Neural cell (in vitro differentiated cells): ENCODE measurements around the gene PCMTD2. TPM values are rescaled to one million over a fixed set of nuclear protein-coding genes. Genes with fewer than 3 reads are reported as not detected.

Source experiments
- H2AFZ ChIP-seq: fragments of 200-600, 300-800 bp; sonication (generic), shearing (Covaris generic); 2 replicates; pipeline ENCODE4 v1.6.0; 2014; ENCODE audit warnings: low read depth, mild to moderate bottlenecking, antibody characterized with exemption, low read length, moderate library complexity
- H3F3A ChIP-seq: fragments of 200-600 bp; shearing (Covaris generic); 2 replicates; pipeline ENCODE4 v1.6.1; 2016; ENCODE audit warnings: mild to moderate bottlenecking, moderate library complexity, mixed read lengths, antibody characterized with exemption, low read length; ENCODE audit not compliant: insufficient read depth, poor library complexity, severe bottlenecking
- H3K27ac ChIP-seq: fragments of 200-600, 300-800 bp; sonication (generic), shearing (Covaris generic); 2 replicates; pipeline ENCODE4 v1.5.1; 2014; ENCODE audit warnings: mild to moderate bottlenecking, low read length, moderate library complexity
- H3K27me3 ChIP-seq: fragments of 300-800, 200-600 bp; sonication (generic), shearing (Covaris generic); 2 replicates; pipeline ENCODE4 v1.6.0; 2014; ENCODE audit warnings: mild to moderate bottlenecking, low read depth, low read length, moderate library complexity; ENCODE audit not compliant: insufficient read depth
- H3K36me3 ChIP-seq: fragments of 300-800, 200-600 bp; sonication (generic), shearing (Covaris generic); 2 replicates; pipeline ENCODE4 v1.5.1; 2014; ENCODE audit warnings: mild to moderate bottlenecking, antibody characterized with exemption, low read length, moderate library complexity; ENCODE audit not compliant: insufficient read depth
- H3K4me2 ChIP-seq: fragments of 300-800, 200-600 bp; sonication (generic), shearing (Covaris generic); 2 replicates; pipeline ENCODE4 v1.6.0; 2014; ENCODE audit warnings: mild to moderate bottlenecking, low read length
- H3K4me3 ChIP-seq: fragments of 300-800, 200-600 bp; sonication (generic), shearing (Covaris generic); 2 replicates; pipeline ENCODE4 v1.5.1; 2014; ENCODE audit warnings: mild to moderate bottlenecking, low read length, moderate library complexity
- H3K79me2 ChIP-seq: fragments of 200-600 bp; shearing (Covaris generic); replicated peaks from 2 replicates; pipeline ENCODE4 v1.6.0; 2014; ENCODE audit warnings: mild to moderate bottlenecking, low read length, moderate library complexity; ENCODE audit not compliant: insufficient read depth
- H3K9ac ChIP-seq: fragments of 300-800, 200-600 bp; sonication (generic), shearing (Covaris generic); 2 replicates; pipeline ENCODE4 v1.6.1; 2016; ENCODE audit warnings: mild to moderate bottlenecking, low read length, mixed read lengths
- H3K9me2 ChIP-seq: fragments of 200-600 bp; shearing (Covaris generic); 2 replicates; pipeline ENCODE4 v1.6.1; 2016; ENCODE audit warnings: mild to moderate bottlenecking, low read length, mixed read lengths; ENCODE audit not compliant: insufficient read depth
- H3K9me3 ChIP-seq: fragments of 200-600, 300-800 bp; sonication (generic), shearing (Covaris generic); 2 replicates; pipeline ENCODE4 v1.6.1; 2016; ENCODE audit warnings: mild to moderate bottlenecking, mixed run types, low read length, moderate library complexity, mixed read lengths
- H4K20me1 ChIP-seq: fragments of 200-600 bp; shearing (Covaris generic); 2 replicates; pipeline ENCODE4 v1.6.1; 2016; ENCODE audit warnings: mild to moderate bottlenecking, mixed run types; ENCODE audit not compliant: insufficient read depth
- CTCF ChIP-seq: fragments of 450-650 bp; IDR thresholded peaks from 2 replicates; pipeline ENCODE4 v1.5.1; 2014; ENCODE audit warnings: antibody characterized with exemption, mild to moderate bottlenecking, moderate library complexity; ENCODE audit not compliant: poor library complexity, severe bottlenecking
- EP300 ChIP-seq: fragments of 450-650 bp; conservative IDR thresholded peaks from 2 replicates; pipeline ENCODE4 v1.6.1; 2014; ENCODE audit warnings: antibody characterized with exemption, mild to moderate bottlenecking, moderate library complexity; ENCODE audit not compliant: poor library complexity, severe bottlenecking
- EZH2 ChIP-seq: fragments of 200-600, 300-800 bp; shearing (Covaris generic), sonication (generic); IDR thresholded peaks from 2 replicates; pipeline ENCODE4 v1.6.1; 2014; ENCODE audit warnings: antibody characterized with exemption, low read length, borderline replicate concordance, mild to moderate bottlenecking; ENCODE audit not compliant: insufficient read depth, poor library complexity, severe bottlenecking
- MXI1 ChIP-seq: fragments of 450-650 bp; conservative IDR thresholded peaks from 2 replicates; pipeline ENCODE4 v1.6.1; 2014; ENCODE audit warnings: antibody characterized with exemption, mild to moderate bottlenecking; ENCODE audit not compliant: poor library complexity, severe bottlenecking
- POLR2AphosphoS5 ChIP-seq: IDR thresholded peaks from 2 replicates; pipeline ENCODE4 v1.6.1; 2012
- REST ChIP-seq: IDR thresholded peaks from 2 replicates; pipeline ENCODE4 v1.6.1; 2012; ENCODE audit warnings: borderline replicate concordance
- SMC3 ChIP-seq: fragments of 450-650 bp; conservative IDR thresholded peaks from 2 replicates; pipeline ENCODE4 v1.6.1; 2014; ENCODE audit warnings: antibody characterized with exemption, mild to moderate bottlenecking, moderate library complexity; ENCODE audit not compliant: poor library complexity
- TAF1 ChIP-seq: IDR thresholded peaks from 2 replicates; pipeline ENCODE4 v1.6.1; 2012; ENCODE audit warnings: low read depth
- polyA plus RNA-seq: library from polyadenylated mRNA; depleted of rRNA; stranded (reverse); fragments of >200 nt; gene quantifications from 2 replicates; pipeline ENCODE4 v1.2.3, GENCODE V29; 2014

The PCMTD2 gene
- polyA plus RNA-seq, 1 donor from 2014 or later, result 270 TPM

GRCh38 chr20:64232794-64233193, 22.8 kb upstream of the PCMTD2 start:
- TF ChIP-seq EZH2 (no peak), EP300 (no peak), POLR2AphosphoS5 (no peak), CTCF (no peak), MXI1 (no peak)
- Histone ChIP-seq H3K36me3 (peaks cover 4% of the 10 kb centered on the region), H3K27ac (no peak overlapping the region), H3K27me3 (no peaks in the 10 kb centered on the region), H3K4me3 (no peak overlapping the region), H3K9ac (no peak overlapping the region), H4K20me1 (no peaks in the 10 kb centered on the region), H3F3A (no peaks in the 10 kb centered on the region), H3K4me2 (no peak overlapping the region), H3K9me3 (no peaks in the 10 kb centered on the region), H2AFZ (no peak overlapping the region), H3K9me2 (no peaks in the 10 kb centered on the region), H3K79me2 (no peaks in the 10 kb centered on the region)

GRCh38 chr20:64233725-64234124, 21.8 kb upstream of the PCMTD2 start:
- H3K36me3 ChIP-seq, result peaks cover 4% of the 10 kb centered on the region
- no peaks in the 10 kb centered on the region for H3F3A ChIP-seq
- no peaks in the 10 kb centered on the region for H3K27me3 ChIP-seq
- H3K4me2 ChIP-seq, result no peak overlapping the region
- H4K20me1 ChIP-seq, result no peaks in the 10 kb centered on the region
- H3K27ac ChIP-seq, result no peak overlapping the region
- H3K9me3 ChIP-seq, result no peaks in the 10 kb centered on the region
- H3K9me2 ChIP-seq, result no peaks in the 10 kb centered on the region
- no peak overlapping the region for H2AFZ ChIP-seq
- no peak overlapping the region for H3K4me3 ChIP-seq
- no peak overlapping the region for H3K9ac ChIP-seq
- TF ChIP-seq EZH2, result no peak
- no peak for TF ChIP-seq REST
- TF ChIP-seq POLR2AphosphoS5, result no peak
- no peak for TF ChIP-seq CTCF
- TF ChIP-seq TAF1, result no peak
- TF ChIP-seq SMC3, result no peak
- H3K79me2 ChIP-seq, result no peaks in the 10 kb centered on the region
